Middle frontal gyrus (tissue), 1 donor: Measurements from ENCODE around the gene PLCH1.

Experiments used
- DNase-seq: peaks from one replicate; pipeline ENCODE4 v3.0.0-alpha.2; 2015; ENCODE audit warnings: low spot score; ENCODE audit errors: extremely low spot score

PLCH1 gene

GRCh38 chr3:155550391-155550790 lies 194.5 kb downstream of the PLCH1 start:
- no peak for DNase-seq

DNA sequence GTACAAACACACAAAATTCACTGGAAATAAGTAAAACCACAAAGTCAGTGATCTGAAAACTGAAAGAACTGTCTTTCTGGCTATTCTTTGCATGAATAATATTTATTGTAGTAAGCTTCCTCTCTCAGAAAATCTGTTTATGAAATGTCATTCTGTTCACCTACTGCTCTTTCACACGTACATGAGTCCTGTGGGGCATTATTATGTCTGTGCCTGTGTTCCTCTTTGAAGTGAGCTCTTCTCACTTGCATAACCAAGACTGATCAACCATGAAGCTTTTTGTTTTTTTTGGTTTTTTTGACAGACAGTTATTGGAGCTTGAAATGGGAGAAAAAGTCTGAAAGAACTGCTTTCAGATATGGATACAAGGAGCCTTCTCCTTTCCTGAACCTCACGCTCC lies 195.8 kb downstream of the PLCH1 start:
- no peak for DNase-seq

DNA sequence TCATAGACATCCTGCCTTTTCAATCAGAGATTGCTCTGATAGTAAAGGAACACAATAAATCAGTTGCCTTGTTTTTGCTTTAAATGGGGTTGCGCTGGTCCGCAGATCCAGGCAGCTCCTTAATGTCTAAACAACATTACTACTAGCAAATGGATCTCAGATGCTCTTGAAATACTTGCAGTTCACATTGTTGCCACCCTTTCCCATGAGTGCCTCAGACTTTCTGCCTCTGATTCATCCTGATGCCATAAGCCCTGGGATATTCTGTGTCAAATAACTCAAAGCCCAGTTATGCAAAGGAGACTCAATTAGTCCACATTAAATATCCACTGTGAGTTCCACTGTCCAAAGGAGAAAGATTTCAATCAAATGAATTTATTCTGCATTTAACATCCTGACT lies 196.7 kb downstream of the PLCH1 start:
- no peak for DNase-seq

GRCh38 chr3:155535098-155535497 lies 209.8 kb downstream of the PLCH1 start:
- no peak for DNase-seq

- no peak for DNase-seq
These were observed 216.3 kb downstream of the PLCH1 start for GRCh38 chr3:155528579-155528978.

- DNase-seq, result no peak
These were observed 219.5 kb downstream of the PLCH1 start for GRCh38 chr3:155525324-155525833.

- no peak for DNase-seq
These were observed 224.4 kb downstream of the PLCH1 start for GRCh38 chr3:155520463-155520862.

- no peak for DNase-seq
These were observed 225.8 kb downstream of the PLCH1 start for GRCh38 chr3:155519078-155519477.

GRCh38 chr3:155517903-155518302 lies 227.0 kb downstream of the PLCH1 start:
- DNase-seq, result no peak

- no peak for DNase-seq
These were observed 228.4 kb downstream of the PLCH1 start for GRCh38 chr3:155516439-155516838.

DNA sequence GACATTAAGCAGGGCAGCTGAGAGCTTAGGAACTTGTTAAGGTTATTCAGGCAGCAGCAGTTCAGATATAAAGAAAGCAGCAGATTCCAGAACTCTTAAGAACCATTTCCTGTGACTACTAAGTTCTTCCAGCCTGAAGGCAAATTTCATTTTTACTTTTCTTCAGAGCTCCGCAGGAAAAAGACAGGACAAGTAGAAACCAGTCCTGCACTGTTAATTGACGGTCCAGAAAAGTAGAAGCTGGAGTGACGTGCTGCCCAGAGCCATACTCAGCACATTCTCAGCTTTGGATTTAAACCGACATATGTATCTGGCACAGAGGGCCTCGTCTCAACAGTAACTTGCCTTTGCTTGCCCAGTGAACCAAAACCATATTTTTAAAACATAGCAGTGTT lies 232.0 kb downstream of the PLCH1 start:
- no peak for DNase-seq

GRCh38 chr3:155512175-155512866 lies 232.6 kb downstream of the PLCH1 start:
- no peak for DNase-seq

- no peak for DNase-seq
These were observed 240.2 kb downstream of the PLCH1 start for GRCh38 chr3:155504682-155505081.

DNA sequence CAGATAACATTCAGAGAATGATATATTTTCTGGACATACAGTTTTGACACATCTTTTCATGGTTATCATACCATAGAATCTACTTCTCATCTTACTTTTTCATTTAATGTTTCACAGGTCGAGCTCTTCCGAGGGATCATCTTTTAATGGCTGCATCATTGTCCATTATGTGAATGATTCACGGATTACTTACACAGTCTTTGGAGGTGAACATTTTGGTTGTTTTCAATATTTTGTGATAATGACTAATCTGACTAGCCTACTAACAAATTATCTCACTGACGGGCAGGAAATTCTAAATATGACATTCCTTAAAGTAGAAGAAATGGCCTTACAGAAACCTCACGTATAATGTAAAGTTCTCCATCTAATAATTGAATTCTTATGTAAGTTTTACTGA lies 242.2 kb downstream of the PLCH1 start:
- no peak for DNase-seq

GRCh38 chr3:155500194-155500818 lies 244.6 kb downstream of the PLCH1 start:
- no peak for DNase-seq

GRCh38 chr3:155497930-155498647 lies 246.8 kb downstream of the PLCH1 start:
- no peak for DNase-seq

DNA sequence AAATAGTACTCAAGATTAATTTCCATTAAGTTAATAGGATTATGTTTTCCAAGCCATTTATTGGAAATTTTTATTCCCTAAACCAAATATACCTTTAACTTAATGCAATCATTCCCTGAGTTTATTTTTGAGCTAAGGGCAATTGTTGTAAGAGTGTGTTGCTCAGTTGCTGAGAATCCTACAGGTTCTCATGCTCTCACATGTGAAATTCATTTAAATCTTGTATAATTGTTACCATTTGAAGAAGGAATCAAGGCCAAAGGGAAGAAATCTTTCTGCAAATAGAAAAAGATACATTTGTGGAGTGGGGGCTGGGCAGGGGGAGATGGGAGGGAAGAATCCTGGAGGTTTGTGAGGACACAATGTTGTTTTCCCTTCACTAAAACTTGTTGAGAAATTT lies 248.7 kb downstream of the PLCH1 start:
- DNase-seq, result no peak

DNA sequence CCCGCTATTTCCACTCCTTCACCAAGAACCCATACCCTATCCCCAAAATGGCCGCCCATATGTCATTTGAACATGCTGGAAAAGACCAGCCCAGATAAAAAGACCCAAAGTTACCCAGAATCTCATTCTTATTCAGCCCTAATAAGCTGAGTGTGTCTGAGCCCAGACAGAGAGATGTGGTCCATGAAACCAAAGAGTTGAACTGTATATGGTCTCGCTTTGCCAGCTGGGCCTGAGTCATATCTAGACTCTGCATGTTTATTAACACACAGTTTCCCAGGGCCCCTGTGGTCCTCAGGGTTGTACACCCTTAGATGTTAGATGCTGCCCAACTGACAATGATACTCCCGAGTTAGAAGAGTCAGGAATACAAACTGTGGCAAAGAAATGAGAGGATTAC lies 249.5 kb downstream of the PLCH1 start:
- no peak for DNase-seq

GRCh38 chr3:155494332-155494731 lies 250.5 kb downstream of the PLCH1 start:
- no peak for DNase-seq

- no peak for DNase-seq
These were observed 252.0 kb downstream of the PLCH1 start for GRCh38 chr3:155492841-155493240.

GRCh38 chr3:155491696-155492095 lies 253.2 kb downstream of the PLCH1 start:
- no peak for DNase-seq

DNA sequence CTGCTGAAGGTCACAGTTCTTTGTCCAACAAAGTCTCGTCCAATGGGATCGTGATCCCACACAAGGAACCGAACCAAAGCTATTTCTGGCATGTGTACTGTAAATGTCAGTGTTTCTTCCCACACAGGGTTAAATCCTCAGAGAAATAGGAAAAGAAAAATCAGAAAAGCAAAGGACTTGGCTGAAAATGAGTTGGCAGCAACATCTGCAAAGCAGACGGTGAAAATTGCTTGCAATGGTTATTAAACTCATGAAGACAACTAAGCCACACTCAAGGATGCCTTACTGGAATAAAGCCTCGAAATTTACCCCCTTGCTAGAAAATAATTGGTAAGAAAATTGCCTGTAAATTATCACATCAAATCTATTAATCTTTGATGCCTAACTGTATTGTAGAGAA lies 256.2 kb downstream of the PLCH1 start:
- no peak for DNase-seq
